Astrocyte of the cerebellum (primary cell): Measurements from ENCODE around the gene SPAG6.

Experiments used
- DNase-seq: peaks from one replicate; pipeline ENCODE4 v3.0.0-alpha.2; 2011; ENCODE audit warnings: low read depth
- H3K4me3 ChIP-seq: 2 replicates; pipeline ENCODE4 v1.5.1; 2011; ENCODE audit warnings: mild to moderate bottlenecking, low read depth, low read length, moderate library complexity
- in situ Hi-C: cut with HindIII; loops from 2 replicates; pipeline ENCODE4 v1.10.0; 2017; ENCODE audit warnings: low sequenced_read_pairs
- TF ChIP-seq, protein P1 (sequence below): IDR thresholded peaks from 2 replicates; pipeline ENCODE4 v1.5.1; 2012; ENCODE audit warnings: low read length, low read depth, moderate library complexity, mild to moderate bottlenecking; ENCODE audit errors: missing control alignments

The SPAG6 gene

DNA sequence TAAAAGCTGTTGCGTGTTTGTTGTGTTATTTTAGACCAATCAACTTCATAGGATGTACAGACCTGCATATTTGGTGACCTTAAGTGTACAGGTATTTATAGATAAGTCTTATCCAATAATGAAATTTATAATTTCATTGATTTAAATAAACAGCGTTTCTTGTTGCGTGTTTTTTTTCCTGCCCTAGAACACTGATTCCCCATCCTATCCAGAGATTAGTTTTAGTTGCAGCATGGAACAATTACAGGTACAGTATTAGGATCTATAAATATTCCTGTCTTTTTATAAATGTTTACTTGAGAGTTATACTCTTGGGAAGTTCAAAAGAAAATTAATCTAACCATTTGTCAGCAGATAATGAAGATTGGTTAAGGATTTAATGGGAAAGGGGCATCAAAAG, 26.5 kb upstream of the SPAG6 start:
- in situ Hi-C loops, result loop anchor here (5.0 to 25.0 kb wide), 2 partner anchors 91 to 244 kb away; no protein-coding TSS in a partner anchor

DNA sequence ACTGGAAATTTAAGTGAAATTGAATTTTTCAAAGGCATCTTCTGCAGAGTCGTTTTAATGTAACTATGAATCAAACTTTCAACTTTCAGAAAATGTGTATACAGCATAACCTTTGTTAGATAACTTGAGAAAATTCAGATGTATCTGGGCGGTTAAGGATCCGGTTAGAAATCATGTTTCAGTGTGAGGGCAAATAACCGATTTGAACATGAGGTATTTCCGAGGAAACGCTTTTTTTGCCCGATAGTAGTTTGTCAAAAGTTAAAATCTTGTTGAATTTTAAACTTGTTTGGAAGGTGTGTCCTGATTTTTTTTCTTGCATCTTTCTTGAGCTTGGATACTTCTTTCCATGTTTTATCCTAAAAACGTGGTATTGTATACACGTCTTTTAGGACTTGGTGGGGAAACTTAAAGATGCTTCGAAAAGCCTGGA, 25.7 kb upstream of the SPAG6 start:
- TF ChIP-seq, protein P1, sequence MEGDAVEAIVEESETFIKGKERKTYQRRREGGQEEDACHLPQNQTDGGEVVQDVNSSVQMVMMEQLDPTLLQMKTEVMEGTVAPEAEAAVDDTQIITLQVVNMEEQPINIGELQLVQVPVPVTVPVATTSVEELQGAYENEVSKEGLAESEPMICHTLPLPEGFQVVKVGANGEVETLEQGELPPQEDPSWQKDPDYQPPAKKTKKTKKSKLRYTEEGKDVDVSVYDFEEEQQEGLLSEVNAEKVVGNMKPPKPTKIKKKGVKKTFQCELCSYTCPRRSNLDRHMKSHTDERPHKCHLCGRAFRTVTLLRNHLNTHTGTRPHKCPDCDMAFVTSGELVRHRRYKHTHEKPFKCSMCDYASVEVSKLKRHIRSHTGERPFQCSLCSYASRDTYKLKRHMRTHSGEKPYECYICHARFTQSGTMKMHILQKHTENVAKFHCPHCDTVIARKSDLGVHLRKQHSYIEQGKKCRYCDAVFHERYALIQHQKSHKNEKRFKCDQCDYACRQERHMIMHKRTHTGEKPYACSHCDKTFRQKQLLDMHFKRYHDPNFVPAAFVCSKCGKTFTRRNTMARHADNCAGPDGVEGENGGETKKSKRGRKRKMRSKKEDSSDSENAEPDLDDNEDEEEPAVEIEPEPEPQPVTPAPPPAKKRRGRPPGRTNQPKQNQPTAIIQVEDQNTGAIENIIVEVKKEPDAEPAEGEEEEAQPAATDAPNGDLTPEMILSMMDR, result no peak
- no peak for DNase-seq
- H3K4me3 ChIP-seq, result peak overlapping the region; percentile 73
- in situ Hi-C loops, result loop anchor here (5.0 to 25.0 kb wide), 2 partner anchors 92 to 243 kb away; no protein-coding TSS in a partner anchor

More for the DNA sequence above, 26.5 kb upstream of the SPAG6 start:
- TF ChIP-seq, protein P1, result no peak
- DNase-seq, result no peak
- no peak overlapping the region for H3K4me3 ChIP-seq

DNA sequence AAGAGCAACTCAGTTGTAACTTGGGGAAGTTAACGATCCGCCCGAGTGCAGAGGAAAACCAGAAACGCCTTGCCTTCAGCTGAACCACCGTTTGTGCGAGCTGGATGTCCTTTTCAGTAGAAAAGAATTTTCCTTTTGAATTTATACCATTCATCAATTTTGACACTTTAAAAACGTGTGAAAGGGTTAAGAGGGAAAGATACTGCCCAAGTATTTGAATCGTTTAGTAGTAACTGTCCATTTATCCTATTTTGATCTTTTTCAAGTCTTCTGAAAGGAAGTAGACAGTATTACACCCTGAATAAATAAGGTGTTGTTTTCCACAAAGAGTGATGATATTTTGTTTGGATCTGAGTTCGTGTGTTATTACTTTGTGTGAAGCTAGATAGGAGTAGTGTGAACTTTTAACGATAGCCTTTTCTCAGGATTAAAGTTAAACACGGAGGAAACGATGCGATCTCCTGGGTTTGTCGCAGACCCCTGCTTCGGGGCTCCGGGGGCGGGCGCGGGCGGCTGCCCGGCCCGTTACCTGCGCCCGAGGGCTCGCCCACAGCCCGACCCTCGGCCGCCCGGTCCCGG, 25.2 kb upstream of the SPAG6 start:
- TF ChIP-seq, protein P1, result no peak
- in situ Hi-C loops, result loop anchor here (5.0 to 25.0 kb wide), 2 partner anchors 93 to 242 kb away; no protein-coding TSS in a partner anchor
- H3K4me3 ChIP-seq, result peak overlapping the region; percentile 73
- DNase-seq, result no peak

DNA sequence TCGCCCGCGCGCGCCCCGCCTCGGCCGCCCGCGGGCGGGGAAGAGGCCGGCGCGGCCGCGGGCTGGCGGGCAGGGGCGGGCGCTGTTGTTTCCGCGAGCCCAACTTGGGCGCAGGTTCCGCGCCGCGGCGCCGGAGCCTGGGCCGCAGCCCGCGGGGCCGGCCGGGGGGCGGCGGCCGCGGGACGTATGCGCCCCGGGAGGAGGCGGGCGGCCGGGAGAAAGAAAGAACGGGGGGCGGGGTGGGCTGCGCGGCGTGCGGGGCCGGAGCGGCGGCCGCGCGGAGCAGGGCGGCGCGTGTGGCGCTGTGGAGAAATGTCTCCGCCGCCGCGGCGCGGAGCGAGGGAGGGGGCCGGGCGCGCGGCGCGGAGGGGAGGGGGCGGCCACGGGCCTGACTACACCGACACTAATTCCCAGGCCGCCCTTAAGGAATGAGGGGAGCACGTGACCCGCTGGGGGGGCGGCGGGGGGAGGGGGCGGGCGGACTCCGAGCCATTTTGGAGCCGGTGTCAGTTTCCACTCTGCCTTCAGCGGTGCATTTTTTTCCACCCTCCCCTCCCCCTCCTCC, 24.6 kb upstream of the SPAG6 start, which contains the start of gene BMI1:
Gene BMI1, plus strand, starts transcription at position 509 of the 565 bp plus-strand sequence. CDS start 5,351 bp downstream, outside the sequence.
- TF ChIP-seq, protein P1, result no peak
- in situ Hi-C loops, result loop anchor here (25.0 kb wide), 1 partner anchor 242 kb away; no protein-coding TSS in a partner anchor
- H3K4me3 ChIP-seq, result peak within 1 kb of the TSS; percentile 73
- no peak for DNase-seq

DNA sequence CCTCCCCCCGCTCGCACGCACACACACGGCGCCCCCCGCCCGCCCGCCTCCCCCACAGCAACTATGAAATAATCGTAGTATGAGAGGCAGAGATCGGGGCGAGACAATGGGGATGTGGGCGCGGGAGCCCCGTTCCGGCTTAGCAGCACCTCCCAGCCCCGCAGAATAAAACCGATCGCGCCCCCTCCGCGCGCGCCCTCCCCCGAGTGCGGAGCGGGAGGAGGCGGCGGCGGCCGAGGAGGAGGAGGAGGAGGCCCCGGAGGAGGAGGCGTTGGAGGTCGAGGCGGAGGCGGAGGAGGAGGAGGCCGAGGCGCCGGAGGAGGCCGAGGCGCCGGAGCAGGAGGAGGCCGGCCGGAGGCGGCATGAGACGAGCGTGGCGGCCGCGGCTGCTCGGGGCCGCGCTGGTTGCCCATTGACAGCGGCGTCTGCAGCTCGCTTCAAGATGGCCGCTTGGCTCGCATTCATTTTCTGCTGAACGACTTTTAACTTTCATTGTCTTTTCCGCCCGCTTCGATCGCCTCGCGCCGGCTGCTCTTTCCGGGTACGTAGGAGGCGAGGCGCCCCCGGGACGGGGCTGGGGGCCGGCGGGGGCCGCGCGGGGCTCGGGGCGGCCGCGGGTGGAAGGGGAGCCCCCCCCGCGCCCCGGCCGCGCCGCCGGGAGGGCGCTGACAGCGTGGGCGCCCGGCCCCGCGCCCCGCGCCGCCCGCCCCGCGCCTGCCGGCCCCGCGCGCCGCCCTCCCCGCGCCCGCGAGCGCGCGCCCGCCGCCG, 24.0 kb upstream of the SPAG6 start:
- in situ Hi-C loops, result loop anchor here (25.0 kb wide), 1 partner anchor 241 kb away; no protein-coding TSS in a partner anchor
- H3K4me3 ChIP-seq, result peak overlapping the region; percentile 73
- peak; percentile 46 for DNase-seq
- TF ChIP-seq, protein P1, result no peak

DNA sequence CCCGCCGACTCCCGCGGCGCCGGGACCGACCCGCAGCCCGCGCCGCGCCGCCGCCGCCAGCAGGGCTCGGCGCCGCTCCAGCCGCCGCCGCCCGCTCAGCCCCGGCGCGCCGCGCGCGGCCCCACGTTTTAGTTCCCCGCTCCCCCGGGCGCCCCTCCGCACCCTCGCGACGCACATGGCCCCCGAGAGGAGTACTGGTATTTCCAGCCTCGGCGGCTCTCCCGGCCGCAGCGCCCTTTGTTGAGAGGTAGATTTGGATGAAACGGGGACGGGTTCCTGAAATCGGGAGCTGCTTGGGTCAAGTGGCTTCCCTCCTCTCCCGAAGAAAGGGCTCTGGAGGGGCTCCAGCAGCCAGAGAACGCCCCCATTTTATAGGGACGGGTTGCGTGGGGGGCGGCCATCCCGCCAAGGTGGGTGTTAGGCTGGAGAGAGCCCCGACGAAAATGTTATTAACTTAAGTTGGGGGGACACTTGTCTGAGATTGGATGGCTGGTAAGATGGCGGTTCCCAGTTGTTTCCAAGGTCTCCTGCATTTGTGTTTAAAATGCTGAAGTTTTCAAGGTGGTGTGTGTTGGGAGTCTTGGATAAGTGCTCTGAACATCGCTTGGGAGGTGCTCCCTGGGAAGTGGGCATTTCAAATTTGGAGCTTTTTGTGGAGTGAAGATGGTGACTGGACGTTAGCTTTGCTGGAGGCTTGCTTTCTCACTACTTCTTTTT, 23.2 kb upstream of the SPAG6 start:
- peak overlapping the region; percentile 59 for H3K4me3 ChIP-seq
- TF ChIP-seq, protein P1, result no peak
- DNase-seq, result no peak
- in situ Hi-C loops, result loop anchor here (25.0 kb wide), 1 partner anchor 240 kb away; no protein-coding TSS in a partner anchor
